GM21528 (cell line): ENCODE data around the gene DNAJC5.

ENCODE experiments used
- ATAC-seq: cut with Tn5 transposase; IDR thresholded peaks from one replicate; pipeline ENCODE4 v1.9.1; 2021; ENCODE audit warnings: mild to moderate bottlenecking, moderate library complexity; ENCODE audit not compliant: unreplicated experiment, low FRiP score

DNAJC5 gene

GRCh38 chr20:63939061-63939935 is 44.4 kb downstream of the DNAJC5 start:
- no peak for ATAC-seq

GRCh38 chr20:63940071-63940471 is 45.1 kb downstream of the DNAJC5 start:
- no peak for ATAC-seq

- no peak for ATAC-seq
Observed at GRCh38 chr20:63940472-63941266, 45.7 kb downstream of the DNAJC5 start.

DNA sequence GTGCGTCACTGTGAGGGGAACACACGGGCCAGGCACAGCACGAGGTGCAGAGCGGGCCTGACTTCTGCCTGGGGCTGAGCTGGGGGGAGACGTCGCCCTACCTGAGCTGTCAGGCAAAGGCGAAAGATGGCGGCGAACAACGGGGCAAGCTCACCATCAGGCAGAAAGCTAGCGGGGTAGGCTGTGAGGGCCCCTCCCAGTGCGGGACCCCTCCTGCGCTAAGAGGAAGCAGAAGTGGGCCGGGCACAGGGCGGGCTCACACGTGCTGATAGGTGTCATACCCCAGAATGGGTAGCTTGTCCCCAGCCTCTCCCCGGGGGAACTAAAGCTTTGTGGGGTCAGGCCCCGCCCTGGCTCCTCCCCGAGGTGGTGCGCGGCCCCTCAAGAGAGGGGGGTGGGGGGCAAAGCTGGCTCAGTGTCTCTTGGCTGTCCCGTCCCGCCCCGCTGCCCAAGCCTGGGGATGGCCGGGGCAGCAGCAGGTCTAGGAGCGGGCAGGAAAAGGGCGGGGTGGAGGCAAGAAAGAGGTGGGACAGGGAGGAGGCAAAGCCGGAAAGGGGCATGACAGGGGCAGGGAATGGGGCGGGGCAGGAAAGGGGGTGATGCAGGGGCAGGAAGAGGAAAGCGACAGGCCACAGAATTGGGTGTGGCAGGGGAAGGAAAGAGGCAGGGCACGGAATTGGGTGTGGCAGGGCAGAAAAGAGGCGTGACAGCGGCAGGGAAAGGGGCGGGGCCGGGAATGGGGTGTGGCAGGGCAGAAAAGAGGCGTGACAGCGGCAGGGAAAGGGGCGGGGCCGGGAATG is 46.6 kb downstream of the DNAJC5 start:
- no peak for ATAC-seq

GRCh38 chr20:63942250-63942951 is 47.5 kb downstream of the DNAJC5 start:
- ATAC-seq = no peak

GRCh38 chr20:63942969-63943807 is 48.3 kb downstream of the DNAJC5 start:
- no peak for ATAC-seq

GRCh38 chr20:63943808-63944077 is 48.8 kb downstream of the DNAJC5 start:
- no peak for ATAC-seq

GRCh38 chr20:63944078-63944941 is 49.4 kb downstream of the DNAJC5 start:
- no peak for ATAC-seq

DNA sequence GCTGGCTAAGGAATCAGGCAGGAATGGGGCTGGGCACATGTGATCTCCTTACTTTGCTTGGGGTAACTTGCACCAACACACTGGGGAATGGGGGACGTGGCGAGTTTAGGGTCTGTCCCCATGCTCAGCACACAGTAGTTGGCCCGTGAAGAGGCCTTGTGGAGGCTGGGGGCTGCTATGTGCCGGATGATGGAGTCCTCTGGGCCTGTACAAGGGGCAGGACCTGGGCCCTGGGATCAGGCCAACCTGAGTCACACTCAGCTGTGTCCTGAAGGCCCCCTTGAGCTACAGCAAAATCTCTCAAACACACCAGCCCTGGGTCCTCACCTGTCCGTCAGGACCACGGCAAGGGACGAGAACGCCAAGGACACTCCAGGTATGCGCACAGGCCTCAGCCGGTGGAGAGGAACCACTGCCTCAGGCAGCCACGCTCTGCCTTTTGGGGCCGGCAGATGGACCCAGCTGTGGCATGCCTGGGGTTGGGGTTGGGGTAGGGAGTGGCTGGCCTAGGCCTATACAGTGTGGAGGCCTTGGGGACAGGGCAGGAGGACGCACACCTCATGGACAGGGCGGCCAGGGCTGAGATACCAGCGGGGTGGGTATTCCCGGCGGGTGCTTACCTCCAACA is 50.2 kb downstream of the DNAJC5 start:
- no peak for ATAC-seq

GRCh38 chr20:63945921-63946920 is 51.3 kb downstream of the DNAJC5 start:
- no peak for ATAC-seq

DNA sequence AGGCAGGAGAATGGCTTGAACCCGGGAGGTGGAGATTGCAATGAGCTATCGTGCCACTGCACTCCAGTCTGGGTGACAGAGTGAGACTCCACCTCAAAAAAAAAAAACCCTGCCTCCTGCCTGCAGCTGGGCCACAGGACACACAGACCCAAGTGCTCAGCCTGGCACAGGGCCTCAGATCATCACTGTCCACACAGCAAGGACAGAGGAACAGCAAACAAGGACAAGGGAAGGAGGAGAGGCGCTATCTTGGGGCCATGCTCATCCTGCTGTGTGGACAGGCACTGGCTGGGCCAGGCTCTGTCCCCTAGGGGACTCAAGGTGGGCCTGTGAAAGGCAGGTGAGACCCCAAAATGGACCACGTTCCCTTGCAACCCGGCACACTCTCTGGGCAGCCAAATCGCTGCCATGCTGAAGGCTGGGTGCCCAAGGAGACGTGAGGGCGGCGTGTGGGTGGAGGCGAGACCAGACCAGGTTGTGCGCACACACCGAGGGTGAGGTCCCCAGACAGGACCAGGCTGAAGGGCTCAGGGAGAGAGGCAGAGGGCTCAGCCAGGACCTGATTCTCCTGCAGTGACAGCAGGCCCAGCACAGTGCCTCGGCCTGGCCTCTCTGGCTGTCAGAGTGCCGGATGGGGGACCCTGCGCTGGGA is 52.2 kb downstream of the DNAJC5 start:
- ATAC-seq = no peak

DNA sequence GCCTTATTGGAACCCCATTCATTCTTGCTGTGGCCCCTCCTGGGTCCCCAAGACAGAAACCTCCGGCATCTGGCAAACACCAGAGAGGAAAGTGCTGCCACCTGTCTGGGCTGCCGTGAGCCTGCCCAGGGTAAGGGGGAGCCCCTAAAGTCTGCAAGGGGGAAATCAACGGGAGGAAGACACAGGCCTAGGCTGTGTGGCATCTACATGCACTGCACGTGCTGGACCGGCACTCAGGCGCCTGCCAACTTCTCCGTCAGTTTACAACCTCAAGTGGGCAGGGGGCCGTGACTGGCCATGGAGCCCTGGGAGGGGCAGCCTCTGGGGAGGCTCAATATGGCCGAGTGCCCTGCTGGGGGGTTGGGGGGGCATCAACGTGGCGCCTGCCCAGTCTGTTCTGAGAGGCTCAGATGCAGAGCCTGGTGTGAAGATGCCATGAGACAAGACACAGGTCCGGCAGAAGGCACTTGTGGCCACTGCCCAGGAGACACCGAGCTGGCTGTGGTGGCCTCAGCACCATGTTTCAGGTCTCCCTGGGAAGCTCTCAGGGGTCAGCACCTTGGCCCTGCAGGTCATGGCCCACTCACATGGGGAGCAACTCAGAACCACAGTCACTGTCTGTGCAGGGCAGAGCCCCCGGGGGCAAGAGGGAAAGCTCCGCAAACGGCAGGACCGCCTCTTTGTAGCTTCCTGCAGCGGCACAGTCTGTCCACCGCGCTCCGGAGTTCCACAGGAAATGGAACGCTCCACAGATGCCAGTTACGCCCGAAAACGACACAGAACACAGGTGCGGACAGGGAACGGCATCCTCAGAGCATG is 52.9 kb downstream of the DNAJC5 start:
- no peak for ATAC-seq

GRCh38 chr20:63950701-63951397 is 55.9 kb downstream of the DNAJC5 start:
- ATAC-seq = no peak

DNA sequence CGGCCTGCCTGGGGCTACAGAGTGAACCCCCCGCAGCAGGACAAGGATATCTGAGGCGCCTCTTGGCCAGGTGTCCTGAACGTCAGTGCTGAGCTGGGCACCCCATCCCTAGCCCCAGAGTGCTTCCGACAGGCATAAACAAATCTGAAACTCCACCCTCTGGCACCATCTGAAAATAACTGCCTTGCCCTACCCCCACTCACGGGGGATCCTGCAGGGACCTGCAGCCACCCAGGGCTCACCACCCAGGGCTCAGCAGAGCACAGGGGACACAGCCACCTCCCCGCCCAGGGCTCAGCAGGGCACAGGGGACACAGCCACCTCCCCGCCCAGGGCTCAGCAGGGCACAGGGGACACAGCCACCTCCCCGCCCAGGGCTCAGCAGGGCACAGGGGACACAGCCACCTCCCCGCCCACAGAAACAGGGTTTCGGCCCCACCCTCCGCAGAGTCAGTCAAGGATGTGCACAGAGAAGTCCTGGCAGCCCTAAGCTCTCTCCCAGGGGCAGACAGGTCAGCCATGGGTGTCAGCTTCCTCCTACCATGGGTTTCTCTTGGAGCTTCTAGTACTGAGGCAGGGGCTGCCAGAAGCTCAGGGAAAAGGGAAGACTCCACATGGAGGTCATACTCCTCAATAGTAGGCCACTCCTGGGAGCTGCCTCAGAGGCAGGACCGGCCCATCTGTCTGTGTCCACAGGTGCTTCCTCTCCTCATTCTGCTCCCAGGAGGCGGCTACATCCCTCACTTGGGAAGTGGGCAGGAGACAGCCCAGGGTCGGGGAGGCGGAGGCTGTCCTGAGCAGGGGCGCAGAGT is 56.7 kb downstream of the DNAJC5 start:
- ATAC-seq = no peak
